ENCODE results near the gene RPUSD1.

The RPUSD1 gene

DNA sequence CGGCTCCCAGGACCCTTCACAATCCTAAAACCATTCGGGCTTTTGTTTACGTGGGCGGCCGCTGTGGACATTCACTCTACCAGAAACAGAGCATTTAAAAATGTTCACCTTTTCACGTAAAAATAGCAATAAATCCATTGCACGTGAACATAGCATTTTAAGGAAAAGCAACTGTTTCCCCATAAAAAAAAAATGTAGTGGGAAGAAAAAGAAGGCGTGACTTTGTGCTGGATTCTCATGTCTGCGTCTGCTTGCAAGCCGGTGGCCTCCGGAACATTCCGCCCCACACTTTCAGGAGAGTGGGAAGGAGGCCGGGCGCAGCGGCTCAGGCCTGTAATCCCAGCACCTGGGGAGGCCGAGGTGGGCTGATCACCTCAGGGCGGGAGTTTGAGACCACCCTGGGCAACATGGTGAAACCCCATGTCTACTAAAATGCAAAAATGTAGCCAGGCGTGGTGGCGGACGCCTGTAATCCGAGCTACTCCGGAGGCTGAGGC, 25.8 kb upstream of the RPUSD1 start:
- Histone ChIP-seq H3K9me3 (ENCODE audit: control extremely low read depth in 1 of 5, control insufficient read depth in 4 of 5, insufficient read depth in 2 of 5, low read depth in 1 of 5, low read length in 4 of 5) (peaks cover 0 to 7% (median 0%) of the 10 kb centered on the region in 5 experiments), H3K4me1 (ENCODE audit: control extremely low read depth in 1 of 4, control insufficient read depth in 4 of 4, insufficient read depth in 4 of 4, low read length in 3 of 4) (peaks cover 2 to 13% (median 6%) of the 10 kb centered on the region in 4 experiments), H3K4me3 (ENCODE audit: control insufficient read depth in 1 of 7, extremely low read depth in 1 of 7, insufficient read depth in 4 of 7, low read depth in 2 of 7, low read length in 6 of 7) (no peak overlapping the region), H3K27me3 (replicated peaks in 2 of 5; ENCODE audit: control insufficient read depth in 4 of 5, insufficient read depth in 5 of 5, low read length in 4 of 5) (peaks cover 0 to 59% (median 13%) of the 10 kb centered on the region in 5 experiments), H3K27ac (ENCODE audit: insufficient read depth in 1 of 2, low read depth in 1 of 2, low read length in 2 of 2, poor library complexity in 1 of 2, severe bottlenecking in 2 of 2) (no peak overlapping the region), H3K36me3 (ENCODE audit: control insufficient read depth in 4 of 4, insufficient read depth in 4 of 4, low read length in 3 of 4) (no peaks in the 10 kb centered on the region)
- WGBS (ENCODE audit: insufficient coverage) = 70% methylated on average over 20 of the region's 22 CpGs
- ChIA-PET CTCF (no interaction called here), POLR2A (no interaction called here)
- no peak for DNase-seq

DNA sequence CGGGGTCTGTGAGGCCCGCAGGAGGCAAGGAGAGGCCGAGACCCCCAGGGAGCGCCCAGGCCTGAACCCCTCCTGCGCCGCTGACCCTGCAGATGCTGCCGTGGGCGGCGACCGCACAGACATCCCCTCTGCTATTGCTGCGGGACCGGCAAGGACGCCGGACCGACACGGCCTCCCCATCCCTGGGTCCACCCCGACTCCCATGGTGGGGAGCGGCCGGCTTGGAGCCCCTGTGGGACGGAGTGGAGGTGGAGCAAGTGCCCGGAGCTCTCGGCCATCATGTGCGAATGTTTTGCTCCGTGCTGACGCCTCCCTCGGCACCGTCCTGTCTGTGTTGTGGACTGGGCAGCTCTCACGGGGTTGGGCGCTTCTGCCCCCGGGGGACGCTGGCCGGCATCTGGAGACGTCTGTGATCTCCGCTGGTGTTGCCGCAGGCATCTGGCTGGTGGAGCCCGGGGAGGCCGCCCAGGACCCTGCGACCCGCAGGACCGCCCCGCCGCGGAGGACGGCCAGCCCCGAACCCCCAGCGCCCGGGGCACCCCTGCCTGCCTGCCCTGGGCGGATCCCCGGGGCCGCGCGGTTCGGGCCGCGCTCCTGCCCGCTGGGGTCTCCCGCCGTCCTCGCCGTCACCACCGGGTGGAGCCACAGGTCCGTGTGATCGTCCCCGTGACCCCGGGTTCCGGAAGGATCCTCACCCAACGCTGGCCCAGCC, 25.2 kb upstream of the RPUSD1 start:
- DNase-seq = peak; percentile 36 to 57 (median 37)
- 14% methylated on average over 58 of the region's 67 CpGs for WGBS (ENCODE audit: insufficient coverage)
- H3K27me3 ChIP-seq (replicated peaks in 2 of 5; ENCODE audit: control insufficient read depth in 4 of 5, insufficient read depth in 5 of 5, low read length in 4 of 5) = peaks cover 0 to 54% (median 13%) of the 10 kb centered on the region in 5 experiments
- no peak overlapping the region for H3K27ac ChIP-seq (ENCODE audit: insufficient read depth in 1 of 2, low read depth in 1 of 2, low read length in 2 of 2, poor library complexity in 1 of 2, severe bottlenecking in 2 of 2)
- ChIA-PET CTCF (interaction anchor here (0.7 kb wide), 1 partner anchor 243 kb away, joined by 3 read pairs; no protein-coding TSS in a partner anchor), POLR2A (no interaction called here)
- H3K4me1 ChIP-seq (ENCODE audit: control extremely low read depth in 1 of 4, control insufficient read depth in 4 of 4, insufficient read depth in 4 of 4, low read length in 3 of 4) = peaks cover 0 to 15% (median 6%) of the 10 kb centered on the region in 4 experiments
- no peaks in the 10 kb centered on the region for H3K36me3 ChIP-seq (ENCODE audit: control insufficient read depth in 4 of 4, insufficient read depth in 4 of 4, low read length in 3 of 4)
- H3K4me3 ChIP-seq (ENCODE audit: control insufficient read depth in 1 of 7, extremely low read depth in 1 of 7, insufficient read depth in 4 of 7, low read depth in 2 of 7, low read length in 6 of 7) = no peak overlapping the region
- peaks cover 0 to 6% (median 0%) of the 10 kb centered on the region in 5 experiments for H3K9me3 ChIP-seq (ENCODE audit: control extremely low read depth in 1 of 5, control insufficient read depth in 4 of 5, insufficient read depth in 2 of 5, low read depth in 1 of 5, low read length in 4 of 5)

DNA sequence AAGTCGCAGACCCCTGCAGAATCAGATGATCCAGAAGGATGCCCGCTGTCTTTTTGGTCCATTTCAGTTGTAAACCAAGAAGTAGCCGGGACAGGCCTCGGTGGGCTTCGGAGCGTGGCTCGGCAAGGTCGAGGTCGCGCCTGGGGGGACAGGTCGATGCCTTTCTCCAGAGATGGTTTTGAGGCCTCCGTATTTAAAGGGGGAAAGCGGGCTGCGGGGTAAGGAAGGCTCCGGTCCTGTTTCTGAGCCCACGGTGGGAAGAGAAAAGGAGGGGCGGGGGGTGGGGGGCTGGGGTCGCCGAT, 19.9 kb upstream of the RPUSD1 start:
- ChIA-PET POLR2A (no interaction called here), CTCF (no interaction called here)
- WGBS (ENCODE audit: insufficient coverage) = 6% methylated on average over 13 of the region's 19 CpGs
- H3K4me1 ChIP-seq (ENCODE audit: control extremely low read depth in 1 of 4, control insufficient read depth in 4 of 4, insufficient read depth in 4 of 4, low read length in 3 of 4) = peaks cover 0 to 11% (median 6%) of the 10 kb centered on the region in 4 experiments
- H3K4me3 ChIP-seq (ENCODE audit: control insufficient read depth in 1 of 7, extremely low read depth in 1 of 7, insufficient read depth in 4 of 7, low read depth in 2 of 7, low read length in 6 of 7) = peak overlapping the region; percentile 62 to 82 (median 75)
- H3K27ac ChIP-seq (ENCODE audit: insufficient read depth in 1 of 2, low read depth in 1 of 2, low read length in 2 of 2, poor library complexity in 1 of 2, severe bottlenecking in 2 of 2) = peak overlapping the region in 1 of 2 experiments; percentile 82
- H3K9me3 ChIP-seq (ENCODE audit: control extremely low read depth in 1 of 5, control insufficient read depth in 4 of 5, insufficient read depth in 2 of 5, low read depth in 1 of 5, low read length in 4 of 5) = peaks cover 0 to 6% (median 0%) of the 10 kb centered on the region in 5 experiments
- DNase-seq = no peak
- H3K27me3 ChIP-seq (replicated peaks in 2 of 5; ENCODE audit: control insufficient read depth in 4 of 5, insufficient read depth in 5 of 5, low read length in 4 of 5) = peaks cover 0 to 18% (median 5%) of the 10 kb centered on the region in 5 experiments
- no peaks in the 10 kb centered on the region for H3K36me3 ChIP-seq (ENCODE audit: control insufficient read depth in 4 of 4, insufficient read depth in 4 of 4, low read length in 3 of 4)

DNA sequence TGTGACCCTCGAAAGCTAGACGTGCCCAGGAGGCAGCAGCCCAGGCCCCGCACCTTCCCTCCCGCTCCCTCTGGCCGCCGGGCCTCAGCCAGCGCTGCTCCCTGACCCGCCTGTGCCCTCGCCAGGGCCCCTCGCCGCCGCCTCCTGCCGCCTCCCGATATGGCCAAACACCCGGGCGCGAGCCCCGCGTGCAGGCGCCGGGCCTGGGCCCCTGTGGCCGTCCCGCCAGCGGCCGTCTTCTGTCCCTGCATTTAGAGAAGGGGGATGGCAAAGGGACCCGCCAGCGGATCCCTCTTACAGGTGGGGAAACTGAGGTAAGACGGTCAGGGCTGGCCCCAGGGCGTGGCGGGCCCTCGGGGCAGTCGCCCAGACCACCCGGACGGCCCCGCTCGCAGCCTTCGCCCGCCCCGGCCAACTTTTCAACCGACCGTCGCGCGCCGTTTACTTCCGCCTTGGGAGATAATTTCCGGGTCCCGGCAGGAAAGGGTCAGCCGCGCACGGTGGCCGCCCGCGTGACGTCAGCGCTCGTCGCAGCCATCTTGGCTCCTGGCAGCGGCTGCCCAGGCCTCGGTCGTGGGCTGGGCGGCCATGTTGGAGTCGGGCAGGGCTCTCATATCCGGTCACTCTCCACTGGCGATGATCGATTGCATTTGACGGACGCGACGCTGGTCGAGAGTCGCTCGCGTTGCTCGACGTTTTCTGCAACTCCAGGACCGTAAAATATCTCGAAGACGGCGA, 19.3 kb upstream of the RPUSD1 start:
- ChIA-PET POLR2A (no interaction called here), CTCF (interaction anchor here (0.7 kb wide), 1 partner anchor 250 kb away, joined by 3 read pairs; no protein-coding TSS in a partner anchor)
- peak overlapping the region; percentile 54 to 82 for H3K27ac ChIP-seq (ENCODE audit: insufficient read depth in 1 of 2, low read depth in 1 of 2, low read length in 2 of 2, poor library complexity in 1 of 2, severe bottlenecking in 2 of 2)
- H3K4me3 ChIP-seq (ENCODE audit: control insufficient read depth in 1 of 7, extremely low read depth in 1 of 7, insufficient read depth in 4 of 7, low read depth in 2 of 7, low read length in 6 of 7) = peak overlapping the region; percentile 62 to 82 (median 75)
- H3K4me1 ChIP-seq (ENCODE audit: control extremely low read depth in 1 of 4, control insufficient read depth in 4 of 4, insufficient read depth in 4 of 4, low read length in 3 of 4) = peaks cover 0 to 11% (median 6%) of the 10 kb centered on the region in 4 experiments
- peak; percentile 78 to 87 (median 82) for DNase-seq
- peaks cover 0 to 6% (median 0%) of the 10 kb centered on the region in 5 experiments for H3K9me3 ChIP-seq (ENCODE audit: control extremely low read depth in 1 of 5, control insufficient read depth in 4 of 5, insufficient read depth in 2 of 5, low read depth in 1 of 5, low read length in 4 of 5)
- no peaks in the 10 kb centered on the region for H3K36me3 ChIP-seq (ENCODE audit: control insufficient read depth in 4 of 4, insufficient read depth in 4 of 4, low read length in 3 of 4)
- WGBS (ENCODE audit: insufficient coverage) = 3% methylated on average over 68 of the region's 80 CpGs
- peaks cover 0 to 18% (median 2%) of the 10 kb centered on the region in 5 experiments for H3K27me3 ChIP-seq (replicated peaks in 2 of 5; ENCODE audit: control insufficient read depth in 4 of 5, insufficient read depth in 5 of 5, low read length in 4 of 5)

DNA sequence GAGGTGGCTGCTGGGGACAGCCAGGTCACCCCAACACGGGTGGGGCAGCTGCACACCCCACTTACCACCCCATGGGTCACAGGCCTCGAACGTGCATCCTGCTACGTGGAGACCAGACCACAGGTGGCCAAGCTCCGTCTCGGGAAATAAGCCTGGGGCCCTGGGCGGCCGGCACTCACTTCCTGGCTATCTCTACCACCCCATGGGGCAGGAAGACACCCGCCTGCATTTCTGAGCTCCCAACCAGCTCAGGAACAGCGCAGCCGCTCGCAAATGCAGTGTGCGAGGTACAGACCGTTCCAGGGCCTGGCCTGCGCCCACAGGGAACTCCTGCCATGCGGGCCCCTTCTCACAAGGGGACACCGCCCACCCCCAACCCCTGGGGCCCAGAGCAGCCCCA, 17.3 kb upstream of the RPUSD1 start:
- no peak for DNase-seq
- 94% methylated on average over 17 of the region's 17 CpGs for WGBS (ENCODE audit: insufficient coverage)
- H3K4me3 ChIP-seq (ENCODE audit: control insufficient read depth in 1 of 7, extremely low read depth in 1 of 7, insufficient read depth in 4 of 7, low read depth in 2 of 7, low read length in 6 of 7) = no peak overlapping the region
- H3K36me3 ChIP-seq (ENCODE audit: control insufficient read depth in 4 of 4, insufficient read depth in 4 of 4, low read length in 3 of 4) = no peaks in the 10 kb centered on the region
- H3K27ac ChIP-seq (ENCODE audit: insufficient read depth in 1 of 2, low read depth in 1 of 2, low read length in 2 of 2, poor library complexity in 1 of 2, severe bottlenecking in 2 of 2) = no peak overlapping the region
- CTCF ChIA-PET = interaction anchor here (1.1 kb wide), 1 partner anchor 9 kb away, joined by 3 read pairs; no protein-coding TSS in a partner anchor
- peaks cover 0 to 30% (median 10%) of the 10 kb centered on the region in 5 experiments for H3K27me3 ChIP-seq (replicated peaks in 2 of 5; ENCODE audit: control insufficient read depth in 4 of 5, insufficient read depth in 5 of 5, low read length in 4 of 5)
- POLR2A ChIA-PET = interaction anchor here (0.6 kb wide), 1 partner anchor 367 kb away, joined by 4 read pairs; no protein-coding TSS in a partner anchor
- peaks cover 0 to 11% (median 6%) of the 10 kb centered on the region in 4 experiments for H3K4me1 ChIP-seq (ENCODE audit: control extremely low read depth in 1 of 4, control insufficient read depth in 4 of 4, insufficient read depth in 4 of 4, low read length in 3 of 4)
- no peaks in the 10 kb centered on the region for H3K9me3 ChIP-seq (ENCODE audit: control extremely low read depth in 1 of 5, control insufficient read depth in 4 of 5, insufficient read depth in 2 of 5, low read depth in 1 of 5, low read length in 4 of 5)

DNA sequence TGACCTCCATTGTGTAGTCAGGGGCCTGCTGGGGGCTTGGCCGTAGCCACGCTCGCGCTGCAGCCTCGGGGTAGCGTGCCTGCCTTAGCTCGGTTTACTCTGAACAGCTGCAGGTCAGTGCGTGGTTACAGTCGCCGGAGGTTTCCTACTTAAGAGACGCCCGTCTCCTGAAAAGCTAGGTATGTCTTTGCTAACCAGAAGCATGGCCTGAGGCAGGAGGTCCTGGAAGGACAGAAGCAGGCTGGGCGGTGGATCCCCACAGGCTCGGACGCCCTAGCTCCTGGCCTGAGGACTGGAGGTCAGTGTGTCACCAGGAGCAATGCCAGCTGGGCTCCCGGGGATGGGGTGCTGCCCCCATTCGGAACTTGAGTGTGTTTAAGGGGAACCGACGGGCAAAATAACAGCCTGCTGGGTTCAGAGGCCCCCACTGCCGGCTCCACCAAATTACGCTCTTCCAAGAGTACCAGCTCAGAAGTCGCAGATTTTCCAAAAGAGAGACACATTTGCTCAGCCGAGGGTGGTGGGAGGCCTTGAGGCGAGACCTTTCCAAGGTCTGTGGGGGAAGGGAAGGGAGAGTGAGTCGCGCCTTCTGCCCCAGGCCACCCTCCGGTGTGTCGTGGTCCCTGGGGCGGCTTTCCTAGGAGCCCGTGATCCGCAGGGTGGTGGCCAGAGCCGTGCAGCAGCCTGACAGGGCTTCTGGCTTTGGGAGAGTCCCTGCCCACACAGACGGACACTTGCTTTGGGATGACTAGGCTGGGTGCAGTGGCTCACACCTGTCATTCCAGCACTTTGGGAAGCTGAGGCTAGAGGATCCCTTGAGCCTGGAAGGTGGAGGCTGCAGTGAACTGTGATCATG, 16.2 kb upstream of the RPUSD1 start:
- CTCF ChIA-PET = interaction anchor here (0.9 to 1.2 kb wide), 3 partner anchors 8 to 63 kb away, joined by 3 read pairs; no protein-coding TSS in a partner anchor
- no peaks in the 10 kb centered on the region for H3K36me3 ChIP-seq (ENCODE audit: control insufficient read depth in 4 of 4, insufficient read depth in 4 of 4, low read length in 3 of 4)
- peaks cover 0 to 13% (median 9%) of the 10 kb centered on the region in 4 experiments for H3K4me1 ChIP-seq (ENCODE audit: control extremely low read depth in 1 of 4, control insufficient read depth in 4 of 4, insufficient read depth in 4 of 4, low read length in 3 of 4)
- DNase-seq = no peak
- 84% methylated on average over 32 of the region's 33 CpGs for WGBS (ENCODE audit: insufficient coverage)
- peaks cover 0 to 40% (median 15%) of the 10 kb centered on the region in 5 experiments for H3K27me3 ChIP-seq (replicated peaks in 2 of 5; ENCODE audit: control insufficient read depth in 4 of 5, insufficient read depth in 5 of 5, low read length in 4 of 5)
- POLR2A ChIA-PET = interaction anchor here (0.7 kb wide), 1 partner anchor 667 kb away, joined by 3 read pairs; no protein-coding TSS in a partner anchor
- H3K4me3 ChIP-seq (ENCODE audit: control insufficient read depth in 1 of 7, extremely low read depth in 1 of 7, insufficient read depth in 4 of 7, low read depth in 2 of 7, low read length in 6 of 7) = no peak overlapping the region
- H3K9me3 ChIP-seq (ENCODE audit: control extremely low read depth in 1 of 5, control insufficient read depth in 4 of 5, insufficient read depth in 2 of 5, low read depth in 1 of 5, low read length in 4 of 5) = no peaks in the 10 kb centered on the region
- H3K27ac ChIP-seq (ENCODE audit: insufficient read depth in 1 of 2, low read depth in 1 of 2, low read length in 2 of 2, poor library complexity in 1 of 2, severe bottlenecking in 2 of 2) = no peak overlapping the region

All from common myeloid progenitor, CD34-positive (primary cell).